ENCODE data around the gene RNU5D-1.

Gene RNU5D-1

DNA sequence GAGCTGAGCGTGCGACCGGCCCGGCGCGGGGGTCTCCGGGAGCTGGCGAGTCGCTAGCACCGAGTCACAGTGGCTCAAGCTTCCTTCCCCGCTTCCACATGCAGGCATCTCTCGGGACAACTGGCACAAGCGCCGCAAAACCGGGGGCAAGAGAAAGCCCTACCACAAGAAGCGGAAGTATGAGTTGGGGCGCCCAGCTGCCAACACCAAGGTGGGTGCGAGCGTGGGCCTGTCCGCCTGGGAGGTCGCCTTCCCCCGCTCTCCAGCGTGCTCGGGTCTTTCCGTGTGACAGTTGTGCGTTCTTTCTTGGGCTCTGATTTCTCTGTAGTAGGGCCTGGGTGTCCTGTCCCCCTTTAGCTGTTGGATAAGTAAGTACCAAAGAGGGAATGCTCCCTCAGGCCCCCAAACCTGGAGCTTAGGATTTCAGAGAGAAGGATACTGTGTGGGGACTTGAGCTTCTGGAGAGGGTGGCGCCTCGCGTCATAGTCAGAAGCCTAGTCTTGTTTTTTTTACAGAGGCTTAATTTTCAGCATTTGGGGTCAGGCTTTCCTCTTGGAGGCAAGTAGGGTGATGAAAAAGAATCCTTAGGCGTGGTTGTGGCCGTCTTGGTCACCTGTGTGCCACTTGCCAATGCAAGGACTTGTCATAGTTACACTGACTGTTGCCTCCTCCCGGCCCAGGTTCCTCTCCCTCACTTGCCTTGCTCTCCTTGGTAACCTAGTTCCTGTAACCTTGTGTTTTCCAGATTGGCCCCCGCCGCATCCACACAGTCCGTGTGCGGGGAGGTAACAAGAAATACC lies 45.2 kb upstream of the RNU5D-1 start:
- TF ChIP-seq ZNF335 (tag by site-specific recombination; conservative IDR thresholded peaks at IDR 0.05), result peak; percentile 87
- no peak for TF ChIP-seq GLI4 (tag by site-specific recombination; IDR thresholded peaks at IDR 0.05)
- no peak for TF ChIP-seq ZNF394 (tag by site-specific recombination; IDR thresholded peaks at IDR 0.05; ENCODE audit: borderline replicate concordance)
- TF ChIP-seq ZNF785 (tag by site-specific recombination; IDR thresholded peaks at IDR 0.05), result no peak
- TF ChIP-seq EGR2 (tag by site-specific recombination; IDR thresholded peaks at IDR 0.05; ENCODE audit: low read depth), result peak; percentile 57
- TF ChIP-seq, protein P1, sequence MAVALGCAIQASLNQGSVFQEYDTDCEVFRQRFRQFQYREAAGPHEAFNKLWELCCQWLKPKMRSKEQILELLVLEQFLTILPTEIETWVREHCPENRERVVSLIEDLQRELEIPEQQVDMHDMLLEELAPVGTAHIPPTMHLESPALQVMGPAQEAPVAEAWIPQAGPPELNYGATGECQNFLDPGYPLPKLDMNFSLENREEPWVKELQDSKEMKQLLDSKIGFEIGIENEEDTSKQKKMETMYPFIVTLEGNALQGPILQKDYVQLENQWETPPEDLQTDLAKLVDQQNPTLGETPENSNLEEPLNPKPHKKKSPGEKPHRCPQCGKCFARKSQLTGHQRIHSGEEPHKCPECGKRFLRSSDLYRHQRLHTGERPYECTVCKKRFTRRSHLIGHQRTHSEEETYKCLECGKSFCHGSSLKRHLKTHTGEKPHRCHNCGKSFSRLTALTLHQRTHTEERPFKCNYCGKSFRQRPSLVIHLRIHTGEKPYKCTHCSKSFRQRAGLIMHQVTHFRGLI (tag by site-specific recombination; IDR thresholded peaks at IDR 0.05), result peak; percentile 39; the same call in 1 of the 2 replicates
- TF ChIP-seq PRDM1 (tag by site-specific recombination; IDR thresholded peaks at IDR 0.05), result no peak
- TF ChIP-seq ZNF202 (tag by site-specific recombination; IDR thresholded peaks at IDR 0.05; ENCODE audit: borderline replicate concordance), result no peak
- no peak for TF ChIP-seq MEIS1 (CRISPR knock-in tag; IDR thresholded peaks at IDR 0.05; ENCODE audit: borderline replicate concordance)
- TF ChIP-seq ZFHX2 (tag by site-specific recombination; conservative IDR thresholded peaks at IDR 0.05), result peak; percentile 63
- no peak for TF ChIP-seq ZNF510 (tag by site-specific recombination; IDR thresholded peaks at IDR 0.05; ENCODE audit: insufficient replicate concordance)
- TF ChIP-seq ZNF560 (tag by site-specific recombination; IDR thresholded peaks at IDR 0.05; ENCODE audit: borderline replicate concordance), result no peak
- ChIA-PET CTCF (interaction anchor here (0.6 to 2.2 kb wide), 3 partner anchors 11 to 296 kb away, joined by 3 to 11 read pairs (median 6); partner anchors contain the start of genes BEST4 and RNU5D-1), POLR2A (interaction anchor here (0.5 to 3.1 kb wide), 35 partner anchors 9 to 746 kb away, joined by 3 to 41 read pairs (median 6); partner anchors contain the start of genes ARMH1, BEST4, BTBD19 and DYNLT4)
- H3K4me1 ChIP-seq (ENCODE audit: control insufficient read depth, insufficient read depth, low read length), result no peaks in the 10 kb centered on the region
- no peaks in the 10 kb centered on the region for H3K9me3 ChIP-seq (ENCODE audit: control insufficient read depth, insufficient read depth, low read depth, low read length)
- H3K4me3 ChIP-seq (ENCODE audit: low read depth, low read length), result peak overlapping the region; percentile 63
- peak overlapping the region; percentile 99 for H3K27ac ChIP-seq (ENCODE audit: extremely low read depth, low read depth, low read length)
- peaks cover 33 to 55% of the 10 kb centered on the region in 2 experiments; a peak in 2 of 3 replicates for H3K36me3 ChIP-seq (ENCODE audit: control insufficient read depth in 2 of 2, insufficient read depth in 1 of 2, low read length in 2 of 2)

DNA sequence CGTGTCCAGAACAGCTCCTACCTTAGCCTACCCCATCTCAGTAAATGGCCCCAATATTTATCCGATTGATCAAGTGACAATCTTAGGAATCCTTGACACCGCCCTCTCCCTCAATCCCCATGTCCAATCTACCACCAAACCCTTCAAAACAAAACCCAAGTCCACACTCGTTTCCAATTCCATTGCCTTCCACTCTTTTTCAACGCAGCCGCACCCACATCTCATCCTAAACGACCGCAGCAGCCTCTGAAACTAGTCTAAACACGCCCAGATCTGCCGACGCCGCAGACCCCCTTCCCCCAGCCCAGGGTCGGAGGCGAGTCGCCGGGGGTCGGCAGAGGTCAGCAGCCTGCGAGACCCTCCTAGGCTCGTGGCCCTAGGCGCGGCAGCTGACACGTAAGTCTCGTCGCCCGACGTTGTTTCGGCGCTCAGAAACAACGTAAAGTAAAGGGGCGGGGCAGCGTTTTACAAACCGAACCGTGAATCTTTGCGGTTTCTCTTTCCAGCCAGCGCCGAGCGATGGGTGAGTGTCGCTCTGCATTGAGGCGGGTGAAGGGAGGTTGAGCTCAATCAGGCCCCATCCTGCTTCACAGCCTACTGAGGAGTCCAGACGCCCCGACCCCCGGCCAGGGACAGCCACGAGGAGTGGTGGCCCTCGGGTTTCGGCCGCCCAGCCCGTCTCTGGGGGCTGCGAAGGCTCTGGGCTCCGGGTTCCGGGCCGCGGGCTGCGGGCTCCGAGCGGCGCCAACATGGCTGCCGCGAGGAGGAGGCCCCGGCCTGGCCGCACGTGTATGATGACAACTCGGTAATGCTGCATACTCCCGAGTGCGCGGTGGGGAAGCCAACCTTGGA lies 44.3 kb upstream of the RNU5D-1 start, which contains the start of gene RPS8:
Gene RPS8 (plus strand): TSS at position 463 of the 852 bp plus-strand sequence. CDS start 57 bp downstream, at position 520.
- ChIA-PET CTCF (interaction anchor here (0.6 to 2.2 kb wide), 4 partner anchors 12 to 297 kb away, joined by 3 to 11 read pairs (median 4); partner anchors contain the start of genes BEST4 and RNU5D-1), POLR2A (interaction anchor here (0.5 to 3.1 kb wide), 41 partner anchors 9 to 1417 kb away, joined by 3 to 41 read pairs (median 5); partner anchors contain the start of genes ARMH1, BEST4, BTBD19 and CDC20)
- peak; percentile 88 for TF ChIP-seq ZEB2 (tag by site-specific recombination; IDR thresholded peaks at IDR 0.05)
- no peak for TF ChIP-seq ZNF560 (tag by site-specific recombination; IDR thresholded peaks at IDR 0.05; ENCODE audit: borderline replicate concordance)
- TF ChIP-seq ZNF513 (tag by site-specific recombination; IDR thresholded peaks at IDR 0.05), result peak; percentile 36; the same call in 1 of the 2 replicates
- no peak for TF ChIP-seq ZIC2 (tag by site-specific recombination; IDR thresholded peaks at IDR 0.05)
- TF ChIP-seq, protein P2, sequence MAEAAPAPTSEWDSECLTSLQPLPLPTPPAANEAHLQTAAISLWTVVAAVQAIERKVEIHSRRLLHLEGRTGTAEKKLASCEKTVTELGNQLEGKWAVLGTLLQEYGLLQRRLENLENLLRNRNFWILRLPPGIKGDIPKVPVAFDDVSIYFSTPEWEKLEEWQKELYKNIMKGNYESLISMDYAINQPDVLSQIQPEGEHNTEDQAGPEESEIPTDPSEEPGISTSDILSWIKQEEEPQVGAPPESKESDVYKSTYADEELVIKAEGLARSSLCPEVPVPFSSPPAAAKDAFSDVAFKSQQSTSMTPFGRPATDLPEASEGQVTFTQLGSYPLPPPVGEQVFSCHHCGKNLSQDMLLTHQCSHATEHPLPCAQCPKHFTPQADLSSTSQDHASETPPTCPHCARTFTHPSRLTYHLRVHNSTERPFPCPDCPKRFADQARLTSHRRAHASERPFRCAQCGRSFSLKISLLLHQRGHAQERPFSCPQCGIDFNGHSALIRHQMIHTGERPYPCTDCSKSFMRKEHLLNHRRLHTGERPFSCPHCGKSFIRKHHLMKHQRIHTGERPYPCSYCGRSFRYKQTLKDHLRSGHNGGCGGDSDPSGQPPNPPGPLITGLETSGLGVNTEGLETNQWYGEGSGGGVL (tag by site-specific recombination; IDR thresholded peaks at IDR 0.05), result no peak; the same call in 1 of the 2 replicates
- no peak for TF ChIP-seq ZNF837 (tag by site-specific recombination; IDR thresholded peaks at IDR 0.05)
- TF ChIP-seq ZNF157 (tag by site-specific recombination; IDR thresholded peaks at IDR 0.05), result no peak
- TF ChIP-seq ZXDB (tag by site-specific recombination; IDR thresholded peaks at IDR 0.05), result peak; percentile 88
- TF ChIP-seq, protein P3, sequence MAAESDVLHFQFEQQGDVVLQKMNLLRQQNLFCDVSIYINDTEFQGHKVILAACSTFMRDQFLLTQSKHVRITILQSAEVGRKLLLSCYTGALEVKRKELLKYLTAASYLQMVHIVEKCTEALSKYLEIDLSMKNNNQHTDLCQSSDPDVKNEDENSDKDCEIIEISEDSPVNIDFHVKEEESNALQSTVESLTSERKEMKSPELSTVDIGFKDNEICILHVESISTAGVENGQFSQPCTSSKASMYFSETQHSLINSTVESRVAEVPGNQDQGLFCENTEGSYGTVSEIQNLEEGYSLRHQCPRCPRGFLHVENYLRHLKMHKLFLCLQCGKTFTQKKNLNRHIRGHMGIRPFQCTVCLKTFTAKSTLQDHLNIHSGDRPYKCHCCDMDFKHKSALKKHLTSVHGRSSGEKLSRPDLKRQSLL (tag by site-specific recombination; IDR thresholded peaks at IDR 0.05), result no peak
- TF ChIP-seq ZNF211 (tag by site-specific recombination; IDR thresholded peaks at IDR 0.05; ENCODE audit: low read depth), result no peak
- no peak for TF ChIP-seq ZNF174 (tag by site-specific recombination; IDR thresholded peaks at IDR 0.05)
- TF ChIP-seq ZNF292 (tag by site-specific recombination; IDR thresholded peaks at IDR 0.05; ENCODE audit: borderline replicate concordance, low read depth), result no peak
- TF ChIP-seq, protein P4, sequence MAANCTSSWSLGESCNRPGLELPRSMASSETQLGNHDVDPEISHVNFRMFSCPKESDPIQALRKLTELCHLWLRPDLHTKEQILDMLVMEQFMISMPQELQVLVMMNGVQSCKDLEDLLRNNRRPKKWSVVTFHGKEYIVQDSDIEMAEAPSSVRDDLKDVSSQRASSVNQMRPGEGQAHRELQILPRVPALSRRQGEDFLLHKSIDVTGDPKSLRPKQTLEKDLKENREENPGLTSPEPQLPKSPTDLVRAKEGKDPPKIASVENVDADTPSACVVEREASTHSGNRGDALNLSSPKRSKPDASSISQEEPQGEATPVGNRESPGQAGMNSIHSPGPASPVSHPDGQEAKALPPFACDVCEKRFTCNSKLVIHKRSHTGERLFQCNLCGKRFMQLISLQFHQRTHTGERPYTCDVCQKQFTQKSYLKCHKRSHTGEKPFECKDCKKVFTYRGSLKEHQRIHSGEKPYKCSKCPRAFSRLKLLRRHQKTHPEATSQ (tag by site-specific recombination; IDR thresholded peaks at IDR 0.05), result peak; percentile 14; the same call in 1 of the 2 replicates

More for the DNA sequence above, 44.3 kb upstream of the RNU5D-1 start, which contains the start of gene RPS8:
- Histone ChIP-seq H3K36me3 (ENCODE audit: control insufficient read depth in 2 of 2, insufficient read depth in 1 of 2, low read length in 2 of 2) (peaks cover 31 to 47% of the 10 kb centered on the region in 2 experiments; a peak in 2 of 3 replicates), H3K4me1 (ENCODE audit: control insufficient read depth, insufficient read depth, low read length) (no peaks in the 10 kb centered on the region), H3K4me3 (ENCODE audit: low read depth, low read length) (peak within 1 kb of the TSS; percentile 63), H3K9me3 (ENCODE audit: control insufficient read depth, insufficient read depth, low read depth, low read length) (no peaks in the 10 kb centered on the region), H3K27ac (ENCODE audit: extremely low read depth, low read depth, low read length) (peak within 1 kb of the TSS; percentile 99)
